HG03432 (cell line): ENCODE data around the gene P3H3.

ENCODE experiments used
- ATAC-seq: cut with Tn5 transposase; IDR thresholded peaks from one replicate; pipeline ENCODE4 v1.9.1; 2021; ENCODE audit warnings: mild to moderate bottlenecking, moderate library complexity; ENCODE audit not compliant: unreplicated experiment

P3H3 gene

DNA sequence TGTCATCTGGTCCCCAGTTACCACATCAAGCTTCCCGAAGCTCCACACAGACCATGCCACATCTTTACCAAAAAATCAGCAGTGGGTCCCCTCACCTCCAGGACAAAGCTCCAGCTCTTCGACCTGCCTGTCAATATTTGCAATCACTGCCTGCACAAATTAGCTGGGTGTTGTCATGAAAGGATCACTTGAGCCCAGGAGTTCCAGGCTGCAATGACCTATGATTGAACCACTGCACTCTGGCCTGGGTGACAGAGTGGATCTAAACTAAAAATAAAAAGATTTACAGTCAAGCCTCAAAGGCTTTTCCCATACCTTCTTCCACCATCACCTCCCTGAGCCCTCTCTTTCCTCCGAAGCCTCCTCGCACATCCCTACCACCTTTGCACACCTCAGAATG lies 31.6 kb upstream of the P3H3 start:
- ATAC-seq: no peak

DNA sequence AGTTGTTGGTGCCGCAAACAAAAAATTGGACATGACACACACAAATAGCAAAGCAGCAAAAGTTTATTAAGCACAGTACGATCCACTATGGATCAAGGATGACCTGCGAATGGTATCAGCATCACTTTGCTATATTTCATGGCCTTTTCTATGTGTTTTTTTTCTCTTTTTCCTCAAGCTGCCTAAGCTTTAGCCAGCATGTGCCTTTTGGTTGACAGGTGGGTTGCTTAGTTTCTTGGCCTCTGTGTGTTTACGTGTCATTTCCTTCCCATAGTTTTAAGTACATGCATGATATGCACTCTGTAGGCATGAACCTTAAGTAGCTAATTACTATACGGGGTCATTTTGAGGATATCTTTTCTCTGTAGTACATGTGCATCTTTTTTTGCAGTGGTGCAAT lies 29.1 kb upstream of the P3H3 start:
- no peak for ATAC-seq

DNA sequence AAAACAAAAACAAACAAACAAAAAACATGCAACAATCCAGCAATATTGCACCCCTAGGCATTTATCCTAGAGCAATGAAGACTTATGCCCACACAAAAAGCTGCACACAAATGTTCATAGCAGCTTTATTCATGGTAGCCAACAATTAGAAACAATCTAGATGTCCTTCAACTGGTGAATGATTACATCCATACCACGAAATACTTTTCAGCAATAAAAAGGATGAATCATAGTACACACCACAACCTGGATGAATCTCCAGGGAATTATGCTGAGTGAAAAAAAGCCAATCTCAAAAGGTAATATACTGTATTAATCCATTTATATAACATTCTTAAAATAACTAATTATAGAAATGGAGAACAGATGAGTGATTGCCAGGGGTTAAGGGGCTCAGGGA lies 21.0 kb upstream of the P3H3 start:
- no peak for ATAC-seq

DNA sequence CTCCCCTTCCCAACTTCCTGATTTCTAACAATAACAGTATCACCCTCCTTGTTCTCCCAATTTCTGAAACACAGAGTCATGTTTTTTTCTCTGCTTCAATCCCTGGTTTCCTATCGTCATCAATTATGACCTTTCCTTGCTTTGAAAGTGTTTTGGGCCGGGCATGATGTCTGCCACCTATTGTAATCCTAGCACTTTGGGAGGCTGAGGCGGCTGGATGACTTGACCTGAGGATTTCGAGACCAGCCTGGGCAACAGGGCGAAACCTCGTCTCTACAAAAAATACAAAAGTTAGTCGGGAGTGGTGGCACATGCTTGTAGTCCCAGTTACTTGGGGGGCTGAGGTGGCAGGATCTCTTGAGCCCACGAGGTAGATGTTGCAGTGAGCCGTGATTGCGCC lies 19.2 kb upstream of the P3H3 start:
- ATAC-seq: no peak

GRCh38 chr12:6810758-6811157 lies 17.4 kb upstream of the P3H3 start:
- no peak for ATAC-seq

DNA sequence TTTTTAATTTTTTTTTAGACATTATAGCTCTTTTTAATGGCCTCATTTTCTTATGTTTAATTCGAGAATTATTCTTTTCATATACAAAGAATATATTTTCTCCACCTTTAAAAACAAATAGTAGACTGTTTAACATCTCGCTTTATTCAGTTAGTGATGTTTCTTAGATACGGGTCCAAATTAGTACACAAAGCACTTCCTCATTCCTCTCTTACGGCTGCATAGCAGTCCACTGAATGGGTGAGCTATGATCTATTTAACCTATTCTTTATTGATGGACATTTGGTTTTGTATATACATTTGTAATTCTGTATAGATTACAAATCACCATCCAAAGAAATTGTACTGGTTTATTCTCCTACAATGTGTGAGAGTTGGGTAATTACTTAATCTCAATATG lies 14.8 kb upstream of the P3H3 start:
- ATAC-seq: no peak

DNA sequence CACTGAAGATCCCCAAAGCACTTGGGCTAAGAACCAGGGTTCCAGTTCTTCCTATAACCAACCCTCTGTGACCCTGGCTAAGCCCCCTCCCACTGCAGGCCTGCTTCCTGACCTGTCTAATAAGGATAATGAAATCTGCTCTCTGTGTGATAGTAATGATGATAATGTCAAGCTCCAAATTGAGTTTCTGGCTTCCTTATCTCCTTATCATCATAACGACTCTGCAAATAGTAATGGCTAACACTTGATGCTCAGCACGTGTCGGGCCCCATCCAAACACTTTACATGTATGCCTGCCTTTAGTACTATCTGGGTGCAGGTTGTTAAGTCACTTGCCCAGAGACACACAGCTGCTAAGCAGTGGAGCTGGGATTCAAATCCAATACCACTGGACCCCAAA lies 11.6 kb upstream of the P3H3 start:
- ATAC-seq: no peak

GRCh38 chr12:6817098-6817497 lies 11.1 kb upstream of the P3H3 start:
- ATAC-seq: no peak

DNA sequence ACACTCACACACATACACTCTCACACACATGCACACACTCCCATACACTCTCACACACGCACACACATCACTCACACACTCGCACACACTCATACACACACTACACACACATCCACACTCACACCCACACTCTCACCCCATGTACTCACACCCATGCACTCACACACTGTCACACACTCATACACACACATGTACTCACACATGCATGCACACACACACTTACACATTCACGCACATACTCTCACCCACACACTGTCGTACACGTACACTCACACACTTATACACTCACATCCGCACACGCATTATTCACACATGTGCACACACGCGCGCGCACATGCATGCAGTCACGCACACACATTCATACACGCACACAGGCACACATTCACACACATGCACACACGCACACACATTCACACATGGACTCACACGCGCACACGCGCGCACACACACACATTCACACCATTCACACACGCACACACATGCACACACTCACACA lies 10.5 kb upstream of the P3H3 start:
- no peak for ATAC-seq

GRCh38 chr12:6818222-6818621 lies 10.0 kb upstream of the P3H3 start:
- ATAC-seq: no peak

GRCh38 chr12:6818645-6819044 lies 9.6 kb upstream of the P3H3 start:
- ATAC-seq: no peak

GRCh38 chr12:6819106-6820030 lies 8.8 kb upstream of the P3H3 start:
- no peak for ATAC-seq

- no peak for ATAC-seq
Measured at GRCh38 chr12:6820166-6820565, 8.0 kb upstream of the P3H3 start.

GRCh38 chr12:6821591-6822425 lies 6.4 kb upstream of the P3H3 start, which contains the start of gene GPR162:
Gene GPR162, plus strand, starts transcription at chr12:6821821. Its CDS starts 2,078 bp downstream, at chr12:6823899.
- no peak for ATAC-seq

- no peak for ATAC-seq
Measured at GRCh38 chr12:6822426-6823135, 5.6 kb upstream of the P3H3 start.

GRCh38 chr12:6823182-6824084 lies 4.8 kb upstream of the P3H3 start:
- ATAC-seq: no peak

- ATAC-seq: no peak
Measured at GRCh38 chr12:6824085-6824775, 4.0 kb upstream of the P3H3 start.

GRCh38 chr12:6824901-6825381 lies 3.3 kb upstream of the P3H3 start:
- no peak for ATAC-seq

GRCh38 chr12:6825398-6826124 lies 2.6 kb upstream of the P3H3 start:
- peak; percentile 53 for ATAC-seq
